OCI-LY3 (cell line): Measurements from ENCODE around the gene SNRPB.

ENCODE experiments used
- H2AFZ ChIP-seq: fragments of 200-600, 300-600 bp; shearing (Covaris generic); 2 replicates; pipeline ENCODE4 v1.6.0; 2014; ENCODE audit warnings: antibody characterized with exemption, low read depth, low read length
- H3K27ac ChIP-seq: fragments of 200-600, 300-600 bp; sonication (generic); 2 replicates; pipeline ENCODE4 v1.5.1; 2014; ENCODE audit warnings: mild to moderate bottlenecking, low read length, moderate library complexity, mixed read lengths
- H3K27me3 ChIP-seq: fragments of 200-600, 300-600 bp; sonication (generic); 2 replicates; pipeline ENCODE4 v1.6.1; 2014; ENCODE audit warnings: low read depth, low read length, mixed read lengths
- H3K36me3 ChIP-seq: fragments of 200-600, 300-600 bp; sonication (generic); replicated peaks from 2 replicates; pipeline ENCODE3; 2014; ENCODE audit warnings: low read depth, low read length, mixed read lengths
- H3K4me1 ChIP-seq: fragments of 300-600, 200-600 bp; sonication (generic); 2 replicates; pipeline ENCODE4 v1.6.1; 2014; ENCODE audit warnings: low read length, mixed read lengths
- H3K4me2 ChIP-seq: fragments of 200-600, 300-600 bp; sonication (generic); 2 replicates; pipeline ENCODE4 v1.6.1; 2014; ENCODE audit warnings: low read length, mixed read lengths
- H3K4me3 ChIP-seq: fragments of 300-600, 200-600 bp; sonication (generic); 2 replicates; pipeline ENCODE4 v1.5.1; 2014; ENCODE audit warnings: antibody characterized with exemption, mild to moderate bottlenecking, low read length, moderate library complexity
- H3K79me2 ChIP-seq: fragments of 300-600, 200-600 bp; shearing (Covaris generic); 2 replicates; pipeline ENCODE4 v1.6.1; 2014; ENCODE audit warnings: mild to moderate bottlenecking, low read length, mixed read lengths
- H3K9ac ChIP-seq: fragments of 300-600, 200-600 bp; shearing (Covaris generic); 2 replicates; pipeline ENCODE4 v1.6.0; 2014; ENCODE audit warnings: mild to moderate bottlenecking, low read length, moderate library complexity
- H3K9me3 ChIP-seq: fragments of 200-600, 300-600 bp; shearing (Covaris generic); 2 replicates; pipeline ENCODE4 v1.6.1; 2014; ENCODE audit warnings: low read length, mixed read lengths; ENCODE audit not compliant: insufficient read depth
- H4K20me1 ChIP-seq: fragments of 200-600, 300-600 bp; sonication (generic); 2 replicates; pipeline ENCODE4 v1.6.1; 2016; ENCODE audit warnings: low read length, mixed read lengths; ENCODE audit not compliant: insufficient read depth
- EZH2phosphoT487 ChIP-seq: fragments of 200-600 bp; shearing (Covaris generic); IDR thresholded peaks from 2 replicates; pipeline ENCODE4 v1.6.1; 2018; ENCODE audit warnings: antibody characterized with exemption, mixed run types, low read depth
- TF ChIP-seq, protein P1 (sequence below): fragments of 200-600, 300-600 bp; sonication (generic); IDR thresholded peaks from 2 replicates; pipeline ENCODE4 v1.5.1; 2014; ENCODE audit warnings: antibody characterized with exemption, low read length, low read depth

SNRPB gene

GRCh38 chr20:2451422-2451821 lies 19.2 kb downstream of the SNRPB start:
- Histone ChIP-seq H3K4me1 (peaks cover 17% of the 10 kb centered on the region), H3K27ac (no peak overlapping the region), H3K27me3 (no peaks in the 10 kb centered on the region), H3K4me3 (no peak overlapping the region), H4K20me1 (no peaks in the 10 kb centered on the region), H3K9ac (no peak overlapping the region), H3K36me3 (no peaks in the 10 kb centered on the region), H3K9me3 (no peaks in the 10 kb centered on the region), H2AFZ (no peak overlapping the region), H3K79me2 (no peaks in the 10 kb centered on the region), H3K4me2 (no peak overlapping the region)
- TF ChIP-seq EZH2phosphoT487, result no peak
- TF ChIP-seq, protein P1, sequence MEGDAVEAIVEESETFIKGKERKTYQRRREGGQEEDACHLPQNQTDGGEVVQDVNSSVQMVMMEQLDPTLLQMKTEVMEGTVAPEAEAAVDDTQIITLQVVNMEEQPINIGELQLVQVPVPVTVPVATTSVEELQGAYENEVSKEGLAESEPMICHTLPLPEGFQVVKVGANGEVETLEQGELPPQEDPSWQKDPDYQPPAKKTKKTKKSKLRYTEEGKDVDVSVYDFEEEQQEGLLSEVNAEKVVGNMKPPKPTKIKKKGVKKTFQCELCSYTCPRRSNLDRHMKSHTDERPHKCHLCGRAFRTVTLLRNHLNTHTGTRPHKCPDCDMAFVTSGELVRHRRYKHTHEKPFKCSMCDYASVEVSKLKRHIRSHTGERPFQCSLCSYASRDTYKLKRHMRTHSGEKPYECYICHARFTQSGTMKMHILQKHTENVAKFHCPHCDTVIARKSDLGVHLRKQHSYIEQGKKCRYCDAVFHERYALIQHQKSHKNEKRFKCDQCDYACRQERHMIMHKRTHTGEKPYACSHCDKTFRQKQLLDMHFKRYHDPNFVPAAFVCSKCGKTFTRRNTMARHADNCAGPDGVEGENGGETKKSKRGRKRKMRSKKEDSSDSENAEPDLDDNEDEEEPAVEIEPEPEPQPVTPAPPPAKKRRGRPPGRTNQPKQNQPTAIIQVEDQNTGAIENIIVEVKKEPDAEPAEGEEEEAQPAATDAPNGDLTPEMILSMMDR, result no peak

GRCh38 chr20:2449386-2449785 lies 21.2 kb downstream of the SNRPB start:
- TF ChIP-seq, protein P1, result no peak
- no peak for TF ChIP-seq EZH2phosphoT487
- no peaks in the 10 kb centered on the region for H4K20me1 ChIP-seq
- H3K4me1 ChIP-seq, result peaks cover 17% of the 10 kb centered on the region

DNA sequence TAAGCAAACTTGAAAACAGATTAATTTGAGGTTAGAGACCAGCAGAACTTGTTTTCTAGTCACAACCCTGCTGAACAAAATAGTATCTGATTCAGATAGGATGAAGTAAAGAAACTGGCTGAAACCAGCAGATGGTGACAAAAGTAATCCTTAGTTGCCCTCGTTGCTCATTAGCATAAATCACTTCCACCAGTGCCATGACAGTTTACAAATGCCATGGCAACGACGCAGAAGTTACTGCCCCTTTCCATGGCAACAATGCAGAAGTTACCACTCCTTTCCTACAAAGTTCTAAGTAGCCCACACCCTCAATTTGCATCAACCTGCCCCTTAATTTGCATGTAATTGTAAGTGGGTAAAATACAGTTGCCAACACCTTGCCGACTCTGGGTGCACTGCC lies 23.7 kb downstream of the SNRPB start:
- peaks cover 17% of the 10 kb centered on the region for H3K4me1 ChIP-seq
- H3K79me2 ChIP-seq, result no peaks in the 10 kb centered on the region

More at GRCh38 chr20:2449386-2449785, 21.2 kb downstream of the SNRPB start:
- H3K79me2 ChIP-seq, result no peaks in the 10 kb centered on the region
- H3K36me3 ChIP-seq, result no peaks in the 10 kb centered on the region
- H3K4me2 ChIP-seq, result no peak overlapping the region
- no peak overlapping the region for H3K9ac ChIP-seq
- no peaks in the 10 kb centered on the region for H3K9me3 ChIP-seq
- H3K4me3 ChIP-seq, result no peak overlapping the region
- H3K27ac ChIP-seq, result no peak overlapping the region
- no peaks in the 10 kb centered on the region for H3K27me3 ChIP-seq
- no peak overlapping the region for H2AFZ ChIP-seq

DNA sequence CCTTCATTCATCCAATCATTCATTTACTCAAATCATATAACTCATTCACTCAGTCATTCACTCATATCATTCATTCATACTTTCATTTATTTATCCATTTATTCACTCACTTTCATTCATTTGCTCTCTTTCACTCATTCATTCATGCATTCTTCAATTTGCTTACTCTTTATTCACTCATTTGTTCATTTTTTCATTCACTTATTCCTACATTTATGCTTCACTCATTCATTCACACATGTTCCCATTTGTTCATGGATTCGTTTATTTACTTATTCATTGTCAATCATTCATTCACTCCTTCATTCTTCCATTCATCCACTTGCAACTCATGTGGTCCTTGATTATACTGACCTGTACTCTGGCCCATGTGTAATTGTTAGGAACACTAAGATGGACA lies 39.4 kb downstream of the SNRPB start:
- TF ChIP-seq EZH2phosphoT487, result no peak
- TF ChIP-seq, protein P1, result no peak
- Histone ChIP-seq H3K4me2 (no peak overlapping the region), H3K27me3 (peaks cover 4% of the 10 kb centered on the region), H3K4me1 (no peaks in the 10 kb centered on the region), H3K9me3 (no peaks in the 10 kb centered on the region), H3K36me3 (no peaks in the 10 kb centered on the region), H3K27ac (no peak overlapping the region), H4K20me1 (no peaks in the 10 kb centered on the region), H3K4me3 (no peak overlapping the region), H3K9ac (no peak overlapping the region), H2AFZ (no peak overlapping the region), H3K79me2 (no peaks in the 10 kb centered on the region)

More for the DNA sequence above, 23.7 kb downstream of the SNRPB start:
- Histone ChIP-seq H3K9me3 (no peaks in the 10 kb centered on the region), H2AFZ (no peak overlapping the region), H4K20me1 (no peaks in the 10 kb centered on the region), H3K4me3 (no peak overlapping the region), H3K27me3 (no peaks in the 10 kb centered on the region), H3K4me2 (no peak overlapping the region), H3K9ac (no peak overlapping the region), H3K27ac (no peak overlapping the region), H3K36me3 (no peaks in the 10 kb centered on the region)
- no peak for TF ChIP-seq EZH2phosphoT487
- TF ChIP-seq, protein P1, result no peak
